ENCODE results near the gene SH3GL2. TPM values are rescaled to one million over a fixed set of nuclear protein-coding genes. Genes with fewer than 3 reads are reported as not detected.

The SH3GL2 gene
- total and polyA plus RNA-seq, 7 experiments from 2014 or later, result not detected

- H3K4me1 Mint-ChIP-seq, result no peaks in the 10 kb centered on the region
- peaks cover 0 to 5% (median 0%) of the 10 kb centered on the region in 5 donors for H3K27me3 Mint-ChIP-seq
- no peak overlapping the region for H3K27ac Mint-ChIP-seq
- intact Hi-C loops (cut with micrococcal nuclease), result no loop called here
- ATAC-seq (no peak), DNase-seq (no peak)
- ChIA-PET CTCF (no interaction called here), POLR2A (no interaction called here)
- no peak overlapping the region for H3K4me3 ChIP-seq (ENCODE audit: low read length)
- H3K9me3 Mint-ChIP-seq, result peaks cover 0 to 12% (median 0%) of the 10 kb centered on the region in 11 donors
- no peak overlapping the region for H3K4me3 Mint-ChIP-seq
- H3K36me3 ChIP-seq (ENCODE audit: control insufficient read depth in 2 of 3, insufficient read depth in 3 of 3, low read length in 3 of 3), result no peaks in the 10 kb centered on the region
- no peaks in the 10 kb centered on the region for H3K9me3 ChIP-seq (ENCODE audit: control insufficient read depth in 2 of 3, low read length in 3 of 3)
- no peaks in the 10 kb centered on the region for H3K36me3 Mint-ChIP-seq
- no peak overlapping the region for H3K27ac ChIP-seq (ENCODE audit: low read depth, low read length)
- no peaks in the 10 kb centered on the region for H3K4me1 ChIP-seq (ENCODE audit: control insufficient read depth in 2 of 2, insufficient read depth in 2 of 2, low read length in 2 of 2)
- no peaks in the 10 kb centered on the region for H3K27me3 ChIP-seq (ENCODE audit: control insufficient read depth in 2 of 2, insufficient read depth in 2 of 2, low read length in 2 of 2)
These were observed 215.1 kb downstream of the SH3GL2 start for GRCh38 chr9:17793713-17794622.

- ATAC-seq (no peak), DNase-seq (no peak)
- no peaks in the 10 kb centered on the region for H3K27me3 ChIP-seq (ENCODE audit: control insufficient read depth in 2 of 2, insufficient read depth in 2 of 2, low read length in 2 of 2)
- no peaks in the 10 kb centered on the region for H3K9me3 ChIP-seq (ENCODE audit: control insufficient read depth in 2 of 3, low read length in 3 of 3)
- Mint-ChIP-seq H3K36me3 (no peaks in the 10 kb centered on the region), H3K4me1 (no peaks in the 10 kb centered on the region), H3K27ac (no peak overlapping the region), H3K27me3 (peaks cover 0 to 5% (median 0%) of the 10 kb centered on the region in 5 donors), H3K9me3 (peaks cover 0 to 15% (median 0%) of the 10 kb centered on the region in 11 donors), H3K4me3 (no peak overlapping the region)
- H3K36me3 ChIP-seq (ENCODE audit: control insufficient read depth in 2 of 3, insufficient read depth in 3 of 3, low read length in 3 of 3), result no peaks in the 10 kb centered on the region
- H3K4me3 ChIP-seq (ENCODE audit: low read length), result no peak overlapping the region
- no peak overlapping the region for H3K27ac ChIP-seq (ENCODE audit: low read depth, low read length)
- intact Hi-C loops (cut with micrococcal nuclease), result no loop called here
- ChIA-PET CTCF (no interaction called here), POLR2A (no interaction called here)
- no peaks in the 10 kb centered on the region for H3K4me1 ChIP-seq (ENCODE audit: control insufficient read depth in 2 of 2, insufficient read depth in 2 of 2, low read length in 2 of 2)
These were observed 216.9 kb downstream of the SH3GL2 start for GRCh38 chr9:17795744-17796143.

GRCh38 chr9:17799369-17799768, 220.5 kb downstream of the SH3GL2 start:
- Histone ChIP-seq H3K4me1 (ENCODE audit: control insufficient read depth in 2 of 2, insufficient read depth in 2 of 2, low read length in 2 of 2) (no peaks in the 10 kb centered on the region), H3K36me3 (ENCODE audit: control insufficient read depth in 2 of 3, insufficient read depth in 3 of 3, low read length in 3 of 3) (no peaks in the 10 kb centered on the region), H3K27ac (ENCODE audit: low read depth, low read length) (no peak overlapping the region), H3K9me3 (ENCODE audit: control insufficient read depth in 2 of 3, low read length in 3 of 3) (no peaks in the 10 kb centered on the region), H3K4me3 (ENCODE audit: low read length) (no peak overlapping the region), H3K27me3 (ENCODE audit: control insufficient read depth in 2 of 2, insufficient read depth in 2 of 2, low read length in 2 of 2) (no peaks in the 10 kb centered on the region)
- ATAC-seq, result no peak
- DNase-seq, result no peak
- no peak overlapping the region for H3K27ac Mint-ChIP-seq
- no peaks in the 10 kb centered on the region for H3K36me3 Mint-ChIP-seq
- ChIA-PET CTCF (no interaction called here), POLR2A (no interaction called here)
- H3K27me3 Mint-ChIP-seq, result peaks cover 0 to 5% (median 0%) of the 10 kb centered on the region in 5 donors
- peaks cover 0 to 9% (median 0%) of the 10 kb centered on the region in 11 donors for H3K9me3 Mint-ChIP-seq
- intact Hi-C loops (cut with micrococcal nuclease), result no loop called here
- no peaks in the 10 kb centered on the region for H3K4me1 Mint-ChIP-seq
- H3K4me3 Mint-ChIP-seq, result no peak overlapping the region

GRCh38 chr9:17800418-17800817, 221.6 kb downstream of the SH3GL2 start:
- H3K27me3 ChIP-seq (ENCODE audit: control insufficient read depth in 2 of 2, insufficient read depth in 2 of 2, low read length in 2 of 2), result no peaks in the 10 kb centered on the region
- H3K4me1 ChIP-seq (ENCODE audit: control insufficient read depth in 2 of 2, insufficient read depth in 2 of 2, low read length in 2 of 2), result no peaks in the 10 kb centered on the region
- Mint-ChIP-seq H3K4me1 (no peaks in the 10 kb centered on the region), H3K9me3 (peaks cover 0 to 4% (median 0%) of the 10 kb centered on the region in 11 donors), H3K36me3 (no peaks in the 10 kb centered on the region), H3K27me3 (peaks cover 0 to 5% (median 0%) of the 10 kb centered on the region in 5 donors), H3K27ac (no peak overlapping the region), H3K4me3 (no peak overlapping the region)
- ATAC-seq, result no peak
- no peak overlapping the region for H3K27ac ChIP-seq (ENCODE audit: low read depth, low read length)
- CTCF ChIA-PET, result no interaction called here
- H3K4me3 ChIP-seq (ENCODE audit: low read length), result no peak overlapping the region
- no peaks in the 10 kb centered on the region for H3K9me3 ChIP-seq (ENCODE audit: control insufficient read depth in 2 of 3, low read length in 3 of 3)
- no peak for DNase-seq
- no peaks in the 10 kb centered on the region for H3K36me3 ChIP-seq (ENCODE audit: control insufficient read depth in 2 of 3, insufficient read depth in 3 of 3, low read length in 3 of 3)
- intact Hi-C loops (cut with micrococcal nuclease), result loop anchor here in 1 of 2 donors (5.0 kb wide), 1 partner anchor 268 kb away; no protein-coding TSS in a partner anchor
- POLR2A ChIA-PET, result no interaction called here

- CTCF ChIA-PET, result no interaction called here
- ATAC-seq, result no peak
- no peak overlapping the region for H3K4me3 ChIP-seq (ENCODE audit: low read length)
These were observed 223.5 kb downstream of the SH3GL2 start for GRCh38 chr9:17802249-17802857.

GRCh38 chr9:17807613-17808282, 228.9 kb downstream of the SH3GL2 start:
- H3K4me1 ChIP-seq (ENCODE audit: control insufficient read depth in 2 of 2, insufficient read depth in 2 of 2, low read length in 2 of 2), result no peaks in the 10 kb centered on the region
- H3K27me3 ChIP-seq (ENCODE audit: control insufficient read depth in 2 of 2, insufficient read depth in 2 of 2, low read length in 2 of 2), result no peaks in the 10 kb centered on the region
- H3K36me3 ChIP-seq (ENCODE audit: control insufficient read depth in 2 of 3, insufficient read depth in 3 of 3, low read length in 3 of 3), result no peaks in the 10 kb centered on the region
- no peaks in the 10 kb centered on the region for H3K27me3 Mint-ChIP-seq
- no peak overlapping the region for H3K4me3 ChIP-seq (ENCODE audit: low read length)
- ChIA-PET POLR2A (no interaction called here), CTCF (no interaction called here)
- H3K4me3 Mint-ChIP-seq, result no peak overlapping the region
- H3K9me3 ChIP-seq (ENCODE audit: control insufficient read depth in 2 of 3, low read length in 3 of 3), result no peaks in the 10 kb centered on the region
- DNase-seq (no peak), ATAC-seq (no peak)
- peaks cover 0 to 1% (median 0%) of the 10 kb centered on the region in 11 donors for H3K9me3 Mint-ChIP-seq
- no peaks in the 10 kb centered on the region for H3K36me3 Mint-ChIP-seq
- intact Hi-C loops (cut with micrococcal nuclease), result no loop called here
- no peaks in the 10 kb centered on the region for H3K4me1 Mint-ChIP-seq
- no peak overlapping the region for H3K27ac ChIP-seq (ENCODE audit: low read depth, low read length)
- no peak overlapping the region for H3K27ac Mint-ChIP-seq

More at GRCh38 chr9:17802249-17802857, 223.5 kb downstream of the SH3GL2 start:
- intact Hi-C loops (cut with micrococcal nuclease), result loop anchor here in 1 of 2 donors (5.0 kb wide), 1 partner anchor 270 kb away; no protein-coding TSS in a partner anchor
- Histone ChIP-seq H3K4me1 (ENCODE audit: control insufficient read depth in 2 of 2, insufficient read depth in 2 of 2, low read length in 2 of 2) (no peaks in the 10 kb centered on the region), H3K27me3 (ENCODE audit: control insufficient read depth in 2 of 2, insufficient read depth in 2 of 2, low read length in 2 of 2) (no peaks in the 10 kb centered on the region), H3K9me3 (ENCODE audit: control insufficient read depth in 2 of 3, low read length in 3 of 3) (no peaks in the 10 kb centered on the region), H3K27ac (ENCODE audit: low read depth, low read length) (no peak overlapping the region), H3K36me3 (ENCODE audit: control insufficient read depth in 2 of 3, insufficient read depth in 3 of 3, low read length in 3 of 3) (no peaks in the 10 kb centered on the region)
- H3K9me3 Mint-ChIP-seq, result peaks cover 0 to 4% (median 0%) of the 10 kb centered on the region in 11 donors
- H3K4me3 Mint-ChIP-seq, result no peak overlapping the region
- H3K36me3 Mint-ChIP-seq, result no peaks in the 10 kb centered on the region
- H3K27me3 Mint-ChIP-seq, result peaks cover 0 to 5% (median 0%) of the 10 kb centered on the region in 5 donors
- POLR2A ChIA-PET, result no interaction called here
- no peak for DNase-seq
- no peaks in the 10 kb centered on the region for H3K4me1 Mint-ChIP-seq
- H3K27ac Mint-ChIP-seq, result no peak overlapping the region
